A673 (cell line): ENCODE measurements around the gene CYP21A2.

Source experiments
- CTCF ChIP-seq: fragments of 300-800, 200-600 bp; sonication (generic); conservative IDR thresholded peaks from 2 replicates; pipeline ENCODE4 v1.5.1; 2017; ENCODE audit warnings: low read depth, mild to moderate bottlenecking, antibody characterized with exemption, low read length, moderate library complexity, mixed read lengths
- EZH2 ChIP-seq: fragments of 200-600 bp; sonication (generic); IDR thresholded peaks from 2 replicates; pipeline ENCODE4 v1.6.1; 2017; ENCODE audit warnings: borderline replicate concordance, low read depth, mild to moderate bottlenecking, mixed read lengths, antibody characterized with exemption, low read length; ENCODE audit not compliant: poor library complexity, severe bottlenecking

DNA sequence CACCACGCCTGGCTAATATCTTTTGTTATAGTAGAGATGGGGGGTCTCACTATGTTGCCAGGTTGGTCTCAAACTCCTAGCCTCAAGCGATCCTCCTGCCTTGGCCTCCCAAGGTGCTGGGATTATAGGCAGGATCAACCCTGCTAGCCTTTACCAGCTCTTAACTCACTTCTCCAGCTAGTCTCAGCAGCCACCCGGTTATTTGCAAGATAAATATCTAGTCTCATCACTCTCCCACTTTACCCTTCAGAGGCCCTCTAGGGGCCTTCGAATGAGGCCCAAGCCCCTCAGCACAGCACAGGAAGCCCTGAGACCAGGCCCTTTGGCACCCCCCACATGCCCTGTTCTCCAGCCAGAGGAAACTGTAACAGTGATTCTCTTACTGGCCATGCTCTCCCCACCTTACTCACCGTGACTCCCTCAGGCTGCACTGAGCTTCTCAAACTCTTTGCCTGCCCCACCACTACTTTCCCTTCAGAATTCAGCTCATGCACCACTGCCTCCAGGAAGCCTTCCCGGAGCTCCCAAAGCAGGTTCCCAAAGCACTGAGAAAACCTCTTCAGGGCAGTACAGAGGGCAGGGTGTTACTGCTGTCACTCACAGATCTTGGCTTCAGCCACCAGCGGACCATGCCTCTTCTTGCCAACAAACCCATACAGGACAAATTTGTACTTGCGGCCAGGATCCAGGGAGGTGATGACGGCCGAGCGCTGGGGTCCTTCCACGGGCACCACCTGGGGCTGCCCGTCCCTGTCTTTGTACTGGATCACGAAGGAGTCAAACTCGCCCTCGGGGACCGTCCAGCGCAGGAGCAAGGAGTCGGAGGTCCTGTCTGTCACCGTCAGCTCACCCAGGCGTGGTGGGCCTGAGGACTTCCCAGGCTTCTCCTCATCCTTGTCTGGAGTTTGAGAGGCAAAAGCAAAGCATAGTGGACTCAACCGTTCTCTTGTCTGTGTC is 45.9 kb downstream of the CYP21A2 start:
- TF ChIP-seq CTCF (no peak), EZH2 (no peak)
